Fibroblast of lung (primary cell): ENCODE data around the gene DYRK1A.

Experiments
- EZH2 ChIP-seq: IDR thresholded peaks from 2 replicates; pipeline ENCODE4 v1.5.1; 2012; ENCODE audit warnings: low read length, control low read depth, mild to moderate bottlenecking; ENCODE audit errors: missing control alignments
- TF ChIP-seq, protein P1 (sequence below), 2 donors: IDR thresholded peaks in 1 of 2; conservative IDR thresholded peaks in 1 of 2; 1 replicate in 1 of 2; 2 replicates in 1 of 2; pipeline ENCODE4 v1.5.1; 2011 to 2012; ENCODE audit warnings: low read length in 2 of 2, control low read depth in 1 of 2, inconsistent platforms in 1 of 2, low read depth in 1 of 2, mild to moderate bottlenecking in 1 of 2

DNA sequence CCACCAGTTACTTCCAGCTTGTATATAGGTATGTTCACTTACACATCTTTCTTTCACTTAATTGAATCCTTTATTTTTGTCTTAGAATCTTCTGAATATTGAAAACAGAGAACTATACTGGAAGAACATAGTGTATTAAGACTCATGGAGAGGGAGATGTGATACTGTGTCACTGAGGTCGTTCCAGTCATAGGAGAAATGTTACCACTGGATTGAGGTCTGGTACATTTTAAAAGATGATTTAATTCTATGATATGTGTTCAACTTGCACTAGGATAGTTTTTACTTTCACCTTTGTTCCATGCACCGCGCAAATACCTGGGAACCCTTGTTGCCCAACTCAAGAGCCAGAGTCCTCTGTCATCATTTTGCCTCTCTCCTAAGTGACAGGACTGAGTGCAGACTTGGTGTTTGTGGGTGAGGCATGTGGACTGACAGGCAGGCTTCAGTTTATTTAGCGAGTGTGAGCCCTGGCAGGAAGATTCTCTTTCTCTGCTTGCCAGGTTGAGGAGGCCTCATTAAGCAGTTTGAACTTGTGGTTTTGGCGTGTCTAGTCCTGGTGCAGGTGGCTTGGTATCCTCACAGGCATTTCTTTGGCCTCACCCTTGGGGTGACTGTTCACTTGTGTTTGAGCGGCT is 63.7 kb downstream of the DYRK1A start:
- TF ChIP-seq, protein P1, sequence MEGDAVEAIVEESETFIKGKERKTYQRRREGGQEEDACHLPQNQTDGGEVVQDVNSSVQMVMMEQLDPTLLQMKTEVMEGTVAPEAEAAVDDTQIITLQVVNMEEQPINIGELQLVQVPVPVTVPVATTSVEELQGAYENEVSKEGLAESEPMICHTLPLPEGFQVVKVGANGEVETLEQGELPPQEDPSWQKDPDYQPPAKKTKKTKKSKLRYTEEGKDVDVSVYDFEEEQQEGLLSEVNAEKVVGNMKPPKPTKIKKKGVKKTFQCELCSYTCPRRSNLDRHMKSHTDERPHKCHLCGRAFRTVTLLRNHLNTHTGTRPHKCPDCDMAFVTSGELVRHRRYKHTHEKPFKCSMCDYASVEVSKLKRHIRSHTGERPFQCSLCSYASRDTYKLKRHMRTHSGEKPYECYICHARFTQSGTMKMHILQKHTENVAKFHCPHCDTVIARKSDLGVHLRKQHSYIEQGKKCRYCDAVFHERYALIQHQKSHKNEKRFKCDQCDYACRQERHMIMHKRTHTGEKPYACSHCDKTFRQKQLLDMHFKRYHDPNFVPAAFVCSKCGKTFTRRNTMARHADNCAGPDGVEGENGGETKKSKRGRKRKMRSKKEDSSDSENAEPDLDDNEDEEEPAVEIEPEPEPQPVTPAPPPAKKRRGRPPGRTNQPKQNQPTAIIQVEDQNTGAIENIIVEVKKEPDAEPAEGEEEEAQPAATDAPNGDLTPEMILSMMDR (conservative IDR thresholded peaks at IDR 0.05 in 1 of 2, IDR thresholded peaks at IDR 0.05 in 1 of 2; ENCODE audit: low read depth in 1 of 2, low read length in 2 of 2): no peak
- no peak for TF ChIP-seq EZH2
